GM19463 (cell line): ENCODE measurements around the gene OTOS.

Experiments
- ATAC-seq: cut with Tn5 transposase; IDR thresholded peaks from one replicate; pipeline ENCODE4 v1.9.1; 2021; ENCODE audit warnings: mild to moderate bottlenecking, moderate library complexity; ENCODE audit not compliant: unreplicated experiment

Gene OTOS

GRCh38 chr2:240140511-240140910, at the start of gene OTOS:
Gene OTOS (minus strand): TSS chr2:240140658. CDS start chr2:240140326, 332 bp downstream.
- ATAC-seq: no peak

- ATAC-seq: no peak
Measured at GRCh38 chr2:240189686-240190085, 49.2 kb upstream of the OTOS start.

- ATAC-seq: no peak
Measured at GRCh38 chr2:240187989-240188590, 47.6 kb upstream of the OTOS start.

- no peak for ATAC-seq
Measured at GRCh38 chr2:240186191-240186725, 45.8 kb upstream of the OTOS start.

- no peak for ATAC-seq
Measured at GRCh38 chr2:240184656-240185055, 44.2 kb upstream of the OTOS start.

- ATAC-seq: no peak
Measured at GRCh38 chr2:240183875-240184590, 43.6 kb upstream of the OTOS start.

GRCh38 chr2:240183006-240183874, 42.8 kb upstream of the OTOS start:
- ATAC-seq: no peak

GRCh38 chr2:240182476-240182875, 42.0 kb upstream of the OTOS start:
- ATAC-seq: no peak

- no peak for ATAC-seq
Measured at GRCh38 chr2:240182001-240182400, 41.5 kb upstream of the OTOS start.

GRCh38 chr2:240179941-240180666, 39.6 kb upstream of the OTOS start:
- ATAC-seq: no peak

- ATAC-seq: no peak
Measured at GRCh38 chr2:240179186-240179815, 38.8 kb upstream of the OTOS start.

- no peak for ATAC-seq
Measured at GRCh38 chr2:240178564-240178963, 38.1 kb upstream of the OTOS start.

- ATAC-seq: no peak
Measured at GRCh38 chr2:240174496-240174895, 34.0 kb upstream of the OTOS start.

GRCh38 chr2:240172071-240172895, 31.8 kb upstream of the OTOS start:
- ATAC-seq: no peak

- no peak for ATAC-seq
Measured at GRCh38 chr2:240170883-240171282, 30.4 kb upstream of the OTOS start.

GRCh38 chr2:240170354-240170735, 29.9 kb upstream of the OTOS start:
- no peak for ATAC-seq

- no peak for ATAC-seq
Measured at GRCh38 chr2:240169486-240170353, 29.3 kb upstream of the OTOS start.

GRCh38 chr2:240168546-240169361, 28.3 kb upstream of the OTOS start:
- ATAC-seq: no peak
